ENCODE measurements around the gene WDR77.

Gene WDR77

GRCh38 chr1:111422546-111423391 is 26.3 kb downstream of the WDR77 start:
- DNase-seq: peak; percentile 4 to 58

GRCh38 chr1:111420377-111420776 is 28.7 kb downstream of the WDR77 start:
- no peak for DNase-seq

- no peak for DNase-seq
Observed at GRCh38 chr1:111419037-111419436, 30.0 kb downstream of the WDR77 start.

GRCh38 chr1:111417755-111418154 is 31.3 kb downstream of the WDR77 start:
- DNase-seq: no peak

- DNase-seq: no peak
Observed at GRCh38 chr1:111415461-111415860, 33.6 kb downstream of the WDR77 start.

- no peak for DNase-seq
Observed at GRCh38 chr1:111414756-111415155, 34.3 kb downstream of the WDR77 start.

- DNase-seq: no peak
Observed at GRCh38 chr1:111412839-111413238, 36.2 kb downstream of the WDR77 start.

- DNase-seq: no peak
Observed at GRCh38 chr1:111407301-111407700, 41.8 kb downstream of the WDR77 start.

- DNase-seq: peak; percentile 26 to 51
Observed at GRCh38 chr1:111406321-111406768, 42.7 kb downstream of the WDR77 start.

GRCh38 chr1:111404588-111404987 is 44.5 kb downstream of the WDR77 start:
- no peak for DNase-seq

- no peak for DNase-seq
Observed at GRCh38 chr1:111402083-111402482, 47.0 kb downstream of the WDR77 start.

- DNase-seq: peak; percentile 13 to 31
Observed at GRCh38 chr1:111399792-111400610, 49.1 kb downstream of the WDR77 start.

- no peak for DNase-seq
Observed at GRCh38 chr1:111392460-111392945, 56.6 kb downstream of the WDR77 start.

- no peak for DNase-seq
Observed at GRCh38 chr1:111392042-111392441, 57.0 kb downstream of the WDR77 start.
